ENCODE measurements around the gene EYA3.

The EYA3 gene

DNA sequence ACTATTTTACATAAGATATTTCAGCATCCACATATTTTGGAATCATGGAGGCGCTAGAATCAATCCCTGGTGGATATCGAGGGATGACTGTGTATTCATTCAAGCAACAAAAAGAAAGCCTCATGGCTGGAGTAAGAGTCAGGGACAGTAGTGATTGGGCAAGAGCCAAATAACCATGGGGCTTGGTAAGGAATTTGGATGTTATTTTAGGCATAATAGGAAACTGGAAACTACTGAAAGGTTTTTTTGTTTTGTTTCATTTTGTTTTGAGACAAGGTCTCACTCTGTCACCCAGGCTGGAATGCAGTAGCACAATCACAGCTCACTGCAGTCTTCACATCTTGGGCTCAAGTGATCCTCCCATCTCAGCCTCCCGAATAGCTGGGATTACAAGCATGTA is 33.8 kb upstream of the EYA3 start:
- no peak for TF ChIP-seq EZH2 (IDR thresholded peaks at IDR 0.05; ENCODE audit: borderline replicate concordance, low read depth, low read length, severe bottlenecking)
- TF ChIP-seq, protein P1, sequence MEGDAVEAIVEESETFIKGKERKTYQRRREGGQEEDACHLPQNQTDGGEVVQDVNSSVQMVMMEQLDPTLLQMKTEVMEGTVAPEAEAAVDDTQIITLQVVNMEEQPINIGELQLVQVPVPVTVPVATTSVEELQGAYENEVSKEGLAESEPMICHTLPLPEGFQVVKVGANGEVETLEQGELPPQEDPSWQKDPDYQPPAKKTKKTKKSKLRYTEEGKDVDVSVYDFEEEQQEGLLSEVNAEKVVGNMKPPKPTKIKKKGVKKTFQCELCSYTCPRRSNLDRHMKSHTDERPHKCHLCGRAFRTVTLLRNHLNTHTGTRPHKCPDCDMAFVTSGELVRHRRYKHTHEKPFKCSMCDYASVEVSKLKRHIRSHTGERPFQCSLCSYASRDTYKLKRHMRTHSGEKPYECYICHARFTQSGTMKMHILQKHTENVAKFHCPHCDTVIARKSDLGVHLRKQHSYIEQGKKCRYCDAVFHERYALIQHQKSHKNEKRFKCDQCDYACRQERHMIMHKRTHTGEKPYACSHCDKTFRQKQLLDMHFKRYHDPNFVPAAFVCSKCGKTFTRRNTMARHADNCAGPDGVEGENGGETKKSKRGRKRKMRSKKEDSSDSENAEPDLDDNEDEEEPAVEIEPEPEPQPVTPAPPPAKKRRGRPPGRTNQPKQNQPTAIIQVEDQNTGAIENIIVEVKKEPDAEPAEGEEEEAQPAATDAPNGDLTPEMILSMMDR (IDR thresholded peaks at IDR 0.05; ENCODE audit: borderline replicate concordance, extremely low read depth, low read length, poor library complexity, severe bottlenecking) = no peak
- Histone ChIP-seq H3K27ac (ENCODE audit: low read length) (no peak overlapping the region), H4K20me1 (ENCODE audit: insufficient read depth, low read length) (no peaks in the 10 kb centered on the region), H3K4me2 (ENCODE audit: insufficient read depth, low read length) (no peak overlapping the region), H3K79me2 (ENCODE audit: insufficient read depth, low read length) (no peaks in the 10 kb centered on the region), H3K36me3 (ENCODE audit: insufficient read depth, low read length) (no peaks in the 10 kb centered on the region), H3K27me3 (ENCODE audit: insufficient read depth, low read length, poor library complexity) (peaks cover 5% of the 10 kb centered on the region), H2AFZ (ENCODE audit: low read depth, low read length) (no peak overlapping the region), H3K9me3 (ENCODE audit: insufficient read depth, low read length, severe bottlenecking) (no peaks in the 10 kb centered on the region), H3K4me1 (ENCODE audit: insufficient read depth, low read length) (no peaks in the 10 kb centered on the region), H3K4me3 (ENCODE audit: low read depth in 1 of 2, low read length in 2 of 2) (no peak overlapping the region), H3K9ac (ENCODE audit: low read depth, low read length) (no peak overlapping the region)
- DNase-seq = no peak
- no peak for ATAC-seq (ENCODE audit: insufficient read depth, low read depth)

DNA sequence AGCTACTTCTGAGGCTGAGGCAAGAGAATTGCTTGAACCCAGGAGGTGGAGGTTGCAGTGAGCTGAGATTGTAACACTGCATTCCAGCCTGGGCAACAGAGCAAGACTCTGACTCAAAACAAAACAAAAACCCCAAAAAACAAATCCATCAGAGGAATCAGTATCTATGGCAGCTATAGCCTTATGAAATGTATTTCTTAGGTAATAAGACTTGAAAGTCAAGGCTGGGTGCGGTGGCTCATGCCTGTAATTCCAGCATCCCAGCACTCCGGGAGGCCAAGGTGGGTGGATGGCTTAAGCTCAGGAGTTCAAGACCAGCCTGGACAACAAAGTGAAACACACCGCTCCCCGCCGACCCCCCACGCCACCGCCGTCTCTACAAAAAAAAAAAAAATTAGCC is 31.1 kb upstream of the EYA3 start:
- Histone ChIP-seq H3K79me2 (ENCODE audit: insufficient read depth, low read length) (no peaks in the 10 kb centered on the region), H3K4me1 (ENCODE audit: insufficient read depth, low read length) (peaks cover 12% of the 10 kb centered on the region), H3K4me3 (ENCODE audit: low read depth in 1 of 2, low read length in 2 of 2) (no peak overlapping the region), H3K9me3 (ENCODE audit: insufficient read depth, low read length, severe bottlenecking) (no peaks in the 10 kb centered on the region), H3K4me2 (ENCODE audit: insufficient read depth, low read length) (no peak overlapping the region), H2AFZ (ENCODE audit: low read depth, low read length) (no peak overlapping the region), H4K20me1 (ENCODE audit: insufficient read depth, low read length) (no peaks in the 10 kb centered on the region), H3K9ac (ENCODE audit: low read depth, low read length) (no peak overlapping the region), H3K27me3 (ENCODE audit: insufficient read depth, low read length, poor library complexity) (no peaks in the 10 kb centered on the region), H3K36me3 (ENCODE audit: insufficient read depth, low read length) (no peaks in the 10 kb centered on the region), H3K27ac (ENCODE audit: low read length) (no peak overlapping the region)
- DNase-seq (no peak), ATAC-seq (ENCODE audit: insufficient read depth, low read depth) (no peak)
- TF ChIP-seq EZH2 (IDR thresholded peaks at IDR 0.05; ENCODE audit: borderline replicate concordance, low read depth, low read length, severe bottlenecking) = no peak
- TF ChIP-seq, protein P1 (IDR thresholded peaks at IDR 0.05; ENCODE audit: borderline replicate concordance, extremely low read depth, low read length, poor library complexity, severe bottlenecking) = no peak

DNA sequence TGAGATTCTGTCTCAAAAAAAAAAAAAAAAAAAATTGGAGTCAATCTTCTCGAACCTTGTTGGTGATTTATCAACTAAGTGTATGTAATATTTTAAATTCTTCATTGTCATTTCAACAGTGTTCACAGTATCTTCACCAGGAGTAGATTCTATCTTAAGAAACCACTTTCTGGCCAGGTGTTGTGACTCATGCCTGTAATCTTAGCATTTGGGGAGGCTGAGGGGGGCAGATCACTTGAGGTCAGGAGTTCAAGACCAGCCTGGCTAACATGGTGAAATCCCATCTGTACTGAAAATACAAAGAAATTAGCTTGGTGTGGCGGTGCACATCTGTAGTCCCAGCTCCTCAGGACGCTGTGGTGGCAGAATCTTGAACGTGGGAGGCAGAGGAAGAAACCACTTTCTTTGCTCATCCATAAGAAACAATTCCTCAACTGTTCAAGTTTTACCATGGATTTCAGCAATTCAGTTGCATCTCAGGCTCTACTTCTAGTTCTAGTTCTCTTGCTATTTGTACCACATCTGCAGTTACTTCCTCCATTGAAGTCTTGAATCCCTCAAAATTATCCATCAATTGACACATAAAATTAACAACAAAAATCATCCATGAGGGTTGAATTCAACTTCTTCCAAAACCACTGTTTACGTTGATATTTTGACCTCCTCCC is 30.4 kb upstream of the EYA3 start:
- no peak overlapping the region for H3K9ac ChIP-seq (ENCODE audit: low read depth, low read length)
- H3K27me3 ChIP-seq (ENCODE audit: insufficient read depth, low read length, poor library complexity) = no peaks in the 10 kb centered on the region
- H3K4me2 ChIP-seq (ENCODE audit: insufficient read depth, low read length) = no peak overlapping the region
- no peak for ATAC-seq (ENCODE audit: insufficient read depth, low read depth)
- no peak overlapping the region for H2AFZ ChIP-seq (ENCODE audit: low read depth, low read length)
- peaks cover 12% of the 10 kb centered on the region for H3K4me1 ChIP-seq (ENCODE audit: insufficient read depth, low read length)
- H3K4me3 ChIP-seq (ENCODE audit: low read depth in 1 of 2, low read length in 2 of 2) = no peak overlapping the region
- TF ChIP-seq, protein P1 (IDR thresholded peaks at IDR 0.05; ENCODE audit: borderline replicate concordance, extremely low read depth, low read length, poor library complexity, severe bottlenecking) = no peak
- no peak for TF ChIP-seq EZH2 (IDR thresholded peaks at IDR 0.05; ENCODE audit: borderline replicate concordance, low read depth, low read length, severe bottlenecking)
- H3K27ac ChIP-seq (ENCODE audit: low read length) = no peak overlapping the region
- DNase-seq = no peak
- H4K20me1 ChIP-seq (ENCODE audit: insufficient read depth, low read length) = no peaks in the 10 kb centered on the region
- H3K9me3 ChIP-seq (ENCODE audit: insufficient read depth, low read length, severe bottlenecking) = no peaks in the 10 kb centered on the region
- no peaks in the 10 kb centered on the region for H3K36me3 ChIP-seq (ENCODE audit: insufficient read depth, low read length)
- H3K79me2 ChIP-seq (ENCODE audit: insufficient read depth, low read length) = no peaks in the 10 kb centered on the region

Measured in DND-41 (cell line).